ENCODE data around the gene TMEM132A. TPM values are rescaled to one million over a fixed set of nuclear protein-coding genes. Genes with fewer than 3 reads are reported as not detected.
A peak's percentile ranks its signal among the peaks of the same experiment; 100 is the strongest.

The TMEM132A gene
- total RNA-seq, 2 donors from 2014 or later = 0.71 to 1.4 TPM

DNA sequence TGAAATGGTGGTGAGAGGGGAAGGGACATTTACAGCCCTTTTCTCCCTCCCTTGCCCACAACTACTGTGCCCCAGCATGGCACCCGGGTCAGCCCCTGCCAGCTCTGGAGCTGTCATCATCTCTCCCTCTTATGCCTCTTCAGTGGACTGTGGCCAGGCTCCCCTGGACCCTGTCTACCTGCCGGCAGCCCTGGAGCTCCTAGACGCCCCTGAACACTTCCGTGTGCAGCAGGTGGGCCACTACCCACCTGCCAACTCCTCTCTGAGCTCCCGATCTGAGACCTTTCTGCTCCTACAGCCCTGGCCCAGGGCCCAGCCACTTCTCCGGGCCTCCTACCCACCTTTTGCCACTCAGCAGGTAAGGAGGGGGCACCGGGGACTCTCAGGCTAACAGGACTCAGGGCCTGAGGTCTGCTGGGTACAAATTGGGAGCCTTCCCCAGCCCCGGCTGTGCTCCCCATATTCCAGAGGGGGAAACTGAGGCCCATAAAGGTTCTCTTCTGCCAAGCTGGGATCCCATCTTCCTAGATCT, 2.9 kb downstream of the TMEM132A start:
- Mint-ChIP-seq H3K9me3 (no peaks in the 10 kb centered on the region), H3K27ac (no peak overlapping the region), H3K36me3 (peaks cover 0 to 13% of the 10 kb centered on the region in 2 donors)
- ATAC-seq (no peak), DNase-seq (ENCODE audit: low spot score in 2 of 2) (no peak)

DNA sequence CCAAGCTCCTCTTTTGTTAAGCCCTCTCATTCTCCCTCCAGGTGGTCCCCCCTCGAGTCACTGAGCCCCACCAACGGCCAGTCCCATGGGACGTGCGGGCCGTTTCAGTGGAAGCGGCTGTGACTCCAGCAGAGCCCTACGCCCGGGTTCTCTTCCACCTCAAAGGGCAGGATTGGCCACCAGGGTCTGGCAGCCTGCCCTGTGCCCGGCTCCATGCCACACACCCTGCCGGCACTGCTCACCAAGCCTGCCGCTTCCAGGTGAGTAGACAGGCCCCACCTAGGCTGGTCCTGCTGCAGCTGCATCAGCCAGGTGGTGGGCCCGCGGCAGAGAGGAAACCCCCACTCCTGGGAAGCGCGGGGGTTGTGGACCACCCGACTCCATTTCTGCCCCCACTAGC, 3.3 kb downstream of the TMEM132A start:
- no peak for DNase-seq (ENCODE audit: low spot score in 2 of 2)
- Mint-ChIP-seq H3K9me3 (no peaks in the 10 kb centered on the region), H3K27ac (peak overlapping the region in 1 of 2 donors; percentile 31), H3K36me3 (peaks cover 0 to 8% of the 10 kb centered on the region in 2 donors)
- no peak for ATAC-seq

DNA sequence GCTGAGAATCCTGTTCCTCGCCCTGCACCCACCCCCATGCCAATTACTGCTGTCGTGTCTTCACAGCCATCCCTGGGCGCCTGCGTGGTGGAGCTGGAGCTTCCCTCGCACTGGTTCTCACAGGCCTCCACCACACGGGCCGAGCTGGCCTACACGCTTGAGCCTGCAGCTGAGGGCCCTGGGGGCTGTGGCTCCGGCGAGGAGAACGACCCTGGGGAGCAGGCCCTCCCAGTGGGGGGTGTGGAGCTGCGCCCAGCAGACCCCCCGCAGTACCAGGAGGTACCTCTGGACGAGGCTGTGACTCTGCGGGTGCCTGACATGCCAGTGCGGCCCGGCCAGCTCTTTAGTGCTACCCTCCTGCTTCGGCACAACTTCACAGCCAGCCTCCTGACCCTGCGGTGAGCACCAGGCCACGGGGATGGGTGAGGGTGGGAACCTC, 4.3 kb downstream of the TMEM132A start:
- H3K9me3 Mint-ChIP-seq = no peaks in the 10 kb centered on the region
- ATAC-seq (no peak), DNase-seq (ENCODE audit: low spot score in 2 of 2) (no peak)
- H3K27ac Mint-ChIP-seq = no peak overlapping the region
- H3K36me3 Mint-ChIP-seq = peaks cover 0 to under 1% of the 10 kb centered on the region in 2 donors

DNA sequence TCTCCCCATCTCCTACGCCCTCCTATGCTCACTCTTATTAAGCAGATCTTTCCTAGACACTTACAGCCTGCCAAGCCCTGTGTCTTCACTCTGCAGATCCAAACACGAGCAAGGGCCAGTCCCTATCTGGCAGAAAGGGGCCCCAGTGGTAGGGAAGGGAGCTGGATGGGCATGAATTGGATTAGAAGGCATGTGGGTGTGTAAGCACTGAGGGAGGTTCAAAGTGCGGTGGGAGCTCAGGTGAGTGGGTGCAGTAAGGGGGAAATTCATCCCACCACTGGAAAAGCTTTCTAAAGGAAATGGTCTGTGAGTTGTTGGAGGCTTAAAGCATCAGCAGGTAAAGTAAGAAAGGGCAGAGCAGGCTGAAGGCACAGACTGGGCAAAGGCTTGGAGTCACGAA, 5.5 kb downstream of the TMEM132A start:
- ATAC-seq (no peak), DNase-seq (ENCODE audit: low spot score in 2 of 2) (no peak)
- Mint-ChIP-seq H3K9me3 (no peaks in the 10 kb centered on the region), H3K27ac (no peak overlapping the region), H3K36me3 (no peaks in the 10 kb centered on the region)

DNA sequence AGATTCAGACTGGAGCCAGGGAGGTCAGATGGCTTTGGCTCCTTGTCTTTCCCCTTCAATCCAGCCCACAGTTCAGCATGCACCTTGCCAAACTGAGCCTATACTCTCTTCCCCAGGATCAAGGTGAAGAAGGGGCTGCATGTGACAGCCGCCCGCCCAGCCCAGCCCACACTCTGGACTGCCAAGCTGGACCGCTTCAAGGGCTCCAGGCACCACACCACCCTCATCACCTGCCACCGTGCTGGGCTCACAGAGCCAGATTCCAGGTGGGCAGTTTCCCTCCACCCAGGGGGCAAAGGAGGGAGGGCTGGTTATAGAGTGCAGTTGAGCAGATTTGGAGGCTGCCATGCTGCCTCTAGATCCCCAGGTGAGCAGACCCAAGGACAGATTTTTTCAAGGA, 6.1 kb downstream of the TMEM132A start:
- Mint-ChIP-seq H3K27ac (no peak overlapping the region), H3K36me3 (no peaks in the 10 kb centered on the region), H3K9me3 (no peaks in the 10 kb centered on the region)
- no peak for ATAC-seq
- no peak for DNase-seq (ENCODE audit: low spot score in 2 of 2)

DNA sequence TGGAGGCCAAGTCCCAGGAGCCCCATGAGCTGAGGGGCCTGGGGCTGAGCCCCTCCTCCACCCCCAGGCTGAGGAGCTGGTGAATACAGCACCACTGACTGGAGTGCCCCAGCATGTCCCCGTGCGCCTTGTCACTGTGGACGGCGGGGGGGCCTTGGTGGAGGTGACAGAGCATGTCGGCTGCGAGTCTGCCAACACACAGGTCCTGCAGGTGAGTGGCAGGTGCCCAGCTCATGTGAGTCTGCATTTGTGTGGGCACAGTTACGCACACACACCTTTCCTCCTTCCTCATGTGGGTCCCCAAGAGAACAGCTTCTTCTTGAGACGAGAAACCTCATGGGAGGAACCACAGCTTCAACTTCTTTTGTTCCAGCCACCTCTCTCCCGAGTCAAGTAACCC, 7.7 kb downstream of the TMEM132A start:
- Mint-ChIP-seq H3K36me3 (no peaks in the 10 kb centered on the region), H3K9me3 (no peaks in the 10 kb centered on the region), H3K27ac (no peak overlapping the region)
- ATAC-seq = no peak
- no peak for DNase-seq (ENCODE audit: low spot score in 2 of 2)

DNA sequence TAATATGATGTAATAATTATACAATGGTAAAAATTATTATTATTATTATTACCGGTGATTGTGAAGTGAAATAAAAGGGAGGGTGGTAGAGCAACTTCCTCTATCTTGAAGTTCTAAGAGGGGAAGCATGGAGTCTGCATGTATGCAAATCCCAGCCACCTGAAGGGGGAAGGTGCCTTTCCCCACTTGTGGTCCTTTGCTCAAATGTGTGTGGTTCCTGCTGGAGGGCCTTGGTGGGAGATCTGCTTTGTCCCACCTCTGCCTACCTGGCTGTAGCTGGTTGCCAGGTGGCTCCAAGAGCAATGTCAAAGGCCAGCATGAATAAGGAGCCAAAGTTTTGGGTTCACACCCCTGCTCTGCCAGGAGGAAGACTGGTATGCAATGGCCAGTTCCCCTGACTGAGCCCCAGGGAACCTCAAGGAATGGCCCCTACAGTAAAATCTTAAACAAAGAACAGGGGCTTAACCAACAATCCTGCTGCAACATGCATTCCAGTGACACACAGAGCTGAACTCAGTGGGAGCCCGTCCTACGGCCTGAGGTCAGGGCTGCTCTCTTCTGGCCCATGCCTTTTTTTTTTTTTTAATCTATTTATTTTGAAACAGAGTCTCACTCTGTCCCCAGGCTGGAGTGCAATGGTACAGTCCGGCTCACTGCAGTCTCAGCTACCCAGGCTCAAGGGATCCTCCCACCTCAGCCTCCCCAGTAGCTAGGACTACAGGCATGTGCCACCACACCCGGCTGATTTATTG, 8.5 kb downstream of the TMEM132A start:
- Mint-ChIP-seq H3K9me3 (no peaks in the 10 kb centered on the region), H3K36me3 (no peaks in the 10 kb centered on the region), H3K27ac (no peak overlapping the region)
- ATAC-seq (no peak), DNase-seq (ENCODE audit: low spot score in 2 of 2) (no peak)

DNA sequence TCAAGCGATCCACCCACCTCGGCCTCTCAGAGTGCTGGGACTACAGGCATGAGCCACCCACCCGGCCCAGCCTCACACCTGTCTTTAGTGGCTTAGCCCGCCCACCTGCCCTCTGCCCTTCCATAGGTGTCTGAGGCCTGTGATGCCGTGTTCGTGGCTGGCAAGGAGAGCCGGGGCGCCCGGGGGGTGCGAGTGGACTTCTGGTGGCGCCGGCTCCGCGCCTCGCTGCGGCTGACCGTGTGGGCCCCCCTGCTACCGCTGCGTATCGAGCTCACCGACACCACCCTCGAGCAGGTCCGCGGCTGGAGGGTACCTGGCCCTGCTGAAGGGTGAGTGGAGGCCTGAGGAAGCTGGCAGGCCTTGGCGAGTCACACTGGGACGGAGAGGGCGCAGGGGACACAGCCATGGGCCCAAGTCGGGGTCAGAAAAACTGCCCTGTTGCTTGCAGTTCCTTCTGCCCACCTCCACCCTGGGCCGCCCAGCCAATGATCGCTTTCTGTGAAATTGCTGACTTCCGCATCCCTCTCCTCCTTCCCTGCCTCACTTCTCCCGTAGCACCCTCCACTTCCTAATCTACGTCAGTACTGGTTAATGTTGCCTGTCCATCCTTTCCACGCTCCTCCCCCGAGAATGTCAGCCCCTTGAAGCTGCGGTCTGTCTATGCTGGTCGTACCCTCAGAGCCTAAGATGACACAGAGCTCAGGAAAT, 9.3 kb downstream of the TMEM132A start:
- Mint-ChIP-seq H3K27ac (no peak overlapping the region), H3K36me3 (no peaks in the 10 kb centered on the region), H3K9me3 (no peaks in the 10 kb centered on the region)
- DNase-seq (ENCODE audit: low spot score in 2 of 2) (no peak), ATAC-seq (no peak)

DNA sequence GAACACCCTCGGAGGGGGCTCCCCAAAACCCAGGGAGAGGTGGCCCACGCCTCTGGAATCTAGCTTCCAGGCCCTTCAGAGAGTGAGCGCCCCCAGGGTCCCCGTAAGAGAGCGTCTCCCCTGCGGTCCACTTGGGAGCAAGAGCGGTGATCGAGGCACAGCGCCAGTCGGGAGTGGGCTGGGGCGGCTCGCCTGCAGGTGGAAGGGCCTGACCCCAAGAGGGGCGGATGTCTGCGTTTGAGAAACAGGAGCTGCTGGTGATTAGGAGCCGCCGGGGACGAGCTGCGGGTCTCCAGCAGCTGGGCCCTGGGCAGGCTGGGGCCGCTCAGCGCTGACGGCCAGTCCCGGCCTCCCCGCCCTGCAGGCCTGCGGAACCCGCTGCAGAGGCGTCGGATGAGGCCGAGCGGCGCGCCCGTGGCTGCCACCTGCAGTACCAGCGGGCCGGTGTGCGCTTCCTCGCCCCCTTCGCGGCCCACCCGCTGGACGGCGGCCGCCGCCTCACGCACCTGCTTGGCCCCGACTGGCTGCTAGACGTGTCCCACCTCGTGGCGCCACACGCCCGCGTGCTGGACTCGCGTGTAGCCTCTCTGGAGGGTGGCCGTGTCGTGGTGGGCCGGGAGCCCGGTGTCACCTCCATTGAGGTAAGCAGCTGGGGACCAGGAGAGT, 10.0 kb downstream of the TMEM132A start:
- Mint-ChIP-seq H3K27ac (no peak overlapping the region), H3K36me3 (no peaks in the 10 kb centered on the region), H3K9me3 (no peaks in the 10 kb centered on the region)
- DNase-seq (ENCODE audit: low spot score in 2 of 2) (no peak), ATAC-seq (no peak)

DNA sequence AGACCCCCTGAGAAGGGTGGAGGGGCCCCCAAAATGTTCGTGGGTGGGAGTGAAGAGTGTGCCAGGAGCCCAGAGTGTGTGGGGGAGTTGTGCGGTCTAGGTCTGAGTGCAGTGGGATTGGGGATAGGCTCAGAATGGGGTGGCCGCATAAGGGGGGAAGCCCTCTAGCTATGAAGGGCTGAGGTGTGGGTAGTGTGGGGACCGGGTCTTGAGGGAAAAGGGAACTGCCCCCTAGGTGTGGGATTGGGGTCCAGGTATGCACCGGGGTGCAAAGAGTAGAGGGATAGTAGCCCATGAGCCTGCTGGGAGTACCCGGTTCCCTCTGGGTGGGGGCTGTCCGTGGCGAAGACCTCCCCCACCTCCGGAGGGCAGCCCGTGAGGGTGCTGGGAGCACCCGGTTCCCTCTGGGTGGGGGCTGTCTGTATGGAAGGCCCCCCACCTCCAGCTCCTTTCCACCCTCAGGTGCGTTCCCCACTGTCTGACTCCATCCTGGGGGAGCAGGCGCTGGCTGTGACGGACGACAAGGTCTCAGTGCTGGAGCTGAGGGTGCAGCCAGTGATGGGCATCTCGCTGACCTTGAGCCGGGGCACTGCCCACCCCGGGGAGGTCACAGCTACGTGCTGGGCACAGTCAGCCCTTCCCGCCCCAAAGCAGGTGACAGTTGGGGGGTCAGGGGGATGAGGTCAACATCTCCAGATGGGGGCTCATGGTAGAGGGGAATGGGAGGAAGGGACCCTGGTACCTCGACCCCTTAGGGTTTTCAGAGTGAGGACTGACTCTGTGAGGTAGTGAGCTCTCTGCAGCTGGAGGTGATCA, 10.7 kb downstream of the TMEM132A start:
- Mint-ChIP-seq H3K27ac (peak overlapping the region in 1 of 2 donors; percentile 55), H3K36me3 (no peaks in the 10 kb centered on the region), H3K9me3 (no peaks in the 10 kb centered on the region)
- ATAC-seq = no peak
- no peak for DNase-seq (ENCODE audit: low spot score in 2 of 2)

DNA sequence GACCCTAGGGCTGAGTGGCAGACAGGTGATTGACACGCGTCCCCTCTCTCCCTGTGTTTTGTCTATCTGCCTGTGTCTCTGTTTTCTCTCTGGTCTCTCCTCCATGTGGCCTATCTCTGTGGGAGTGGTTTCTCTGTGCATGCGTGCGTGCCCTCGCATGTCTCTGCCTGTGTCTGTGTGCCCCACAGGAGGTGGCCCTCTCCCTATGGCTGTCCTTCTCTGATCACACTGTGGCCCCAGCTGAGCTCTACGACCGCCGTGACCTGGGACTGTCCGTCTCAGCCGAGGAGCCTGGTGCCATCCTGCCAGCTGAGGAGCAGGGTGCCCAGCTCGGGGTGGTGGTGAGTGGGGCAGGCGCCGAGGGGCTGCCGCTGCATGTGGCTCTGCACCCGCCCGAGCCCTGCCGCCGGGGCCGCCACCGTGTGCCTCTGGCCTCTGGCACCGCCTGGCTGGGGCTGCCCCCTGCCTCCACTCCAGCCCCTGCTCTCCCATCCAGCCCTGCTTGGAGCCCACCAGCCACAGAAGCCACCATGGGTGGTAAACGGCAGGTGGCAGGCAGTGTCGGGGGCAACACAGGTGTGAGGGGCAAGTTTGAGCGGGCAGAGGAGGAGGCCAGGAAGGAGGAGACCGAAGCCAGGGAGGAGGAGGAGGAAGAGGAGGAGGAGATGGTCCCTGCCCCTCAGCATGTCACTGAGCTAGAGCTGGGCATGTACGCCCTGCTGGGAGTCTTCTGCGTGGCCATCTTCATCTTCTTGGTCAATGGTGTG, 11.6 kb downstream of the TMEM132A start:
- H3K36me3 Mint-ChIP-seq = no peaks in the 10 kb centered on the region
- ATAC-seq (no peak), DNase-seq (ENCODE audit: low spot score in 2 of 2) (no peak)
- H3K27ac Mint-ChIP-seq = no peak overlapping the region
- H3K9me3 Mint-ChIP-seq = no peaks in the 10 kb centered on the region

DNA sequence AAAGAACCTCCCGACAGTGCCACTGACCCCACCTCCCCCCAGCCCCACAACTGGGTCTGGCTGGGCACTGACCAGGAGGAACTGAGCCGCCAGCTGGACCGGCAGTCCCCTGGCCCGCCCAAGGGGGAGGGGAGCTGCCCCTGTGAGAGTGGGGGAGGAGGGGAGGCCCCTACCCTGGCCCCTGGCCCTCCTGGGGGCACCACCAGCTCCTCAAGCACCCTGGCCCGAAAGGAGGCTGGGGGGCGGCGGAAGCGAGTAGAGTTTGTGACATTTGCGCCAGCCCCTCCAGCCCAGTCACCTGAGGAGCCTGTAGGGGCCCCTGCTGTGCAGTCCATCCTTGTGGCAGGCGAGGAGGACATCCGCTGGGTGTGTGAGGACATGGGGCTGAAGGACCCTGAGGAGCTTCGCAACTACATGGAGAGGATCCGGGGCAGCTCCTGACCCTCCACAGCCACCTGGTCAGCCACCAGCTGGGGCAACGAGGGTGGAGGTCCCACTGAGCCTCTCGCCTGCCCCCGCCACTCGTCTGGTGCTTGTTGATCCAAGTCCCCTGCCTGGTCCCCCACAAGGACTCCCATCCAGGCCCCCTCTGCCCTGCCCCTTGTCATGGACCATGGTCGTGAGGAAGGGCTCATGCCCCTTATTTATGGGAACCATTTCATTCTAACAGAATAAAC, 12.3 kb downstream of the TMEM132A start:
- H3K36me3 Mint-ChIP-seq = peaks cover 0 to 4% of the 10 kb centered on the region in 2 donors
- peak overlapping the region in 1 of 2 donors; percentile 72 for H3K27ac Mint-ChIP-seq
- no peaks in the 10 kb centered on the region for H3K9me3 Mint-ChIP-seq
- DNase-seq (ENCODE audit: low spot score in 2 of 2) = no peak
- ATAC-seq = no peak

DNA sequence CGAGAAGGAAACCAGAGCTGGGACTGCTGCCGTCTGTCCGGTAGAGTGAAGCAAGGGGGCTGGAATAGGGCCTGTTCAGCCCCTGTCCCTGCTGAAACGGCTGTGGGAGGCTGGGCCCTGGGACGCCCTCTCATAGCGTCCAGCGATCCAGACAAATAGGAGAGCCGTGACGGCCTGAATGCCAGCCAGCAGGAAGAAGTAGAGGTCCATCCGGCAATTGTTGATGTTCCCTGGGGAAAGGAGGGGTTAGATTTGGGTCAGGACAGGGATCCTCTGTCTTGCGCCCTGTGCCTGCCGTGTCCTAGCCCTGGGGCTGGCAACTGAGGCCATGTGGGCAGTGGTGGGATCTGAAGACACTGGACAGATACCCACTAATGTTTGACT, 12.9 kb downstream of the TMEM132A start:
- Mint-ChIP-seq H3K9me3 (no peaks in the 10 kb centered on the region), H3K27ac (peak overlapping the region in 1 of 2 donors; percentile 72), H3K36me3 (peaks cover 0 to 4% of the 10 kb centered on the region in 2 donors)
- DNase-seq (ENCODE audit: low spot score in 2 of 2) = no peak
- no peak for ATAC-seq

DNA sequence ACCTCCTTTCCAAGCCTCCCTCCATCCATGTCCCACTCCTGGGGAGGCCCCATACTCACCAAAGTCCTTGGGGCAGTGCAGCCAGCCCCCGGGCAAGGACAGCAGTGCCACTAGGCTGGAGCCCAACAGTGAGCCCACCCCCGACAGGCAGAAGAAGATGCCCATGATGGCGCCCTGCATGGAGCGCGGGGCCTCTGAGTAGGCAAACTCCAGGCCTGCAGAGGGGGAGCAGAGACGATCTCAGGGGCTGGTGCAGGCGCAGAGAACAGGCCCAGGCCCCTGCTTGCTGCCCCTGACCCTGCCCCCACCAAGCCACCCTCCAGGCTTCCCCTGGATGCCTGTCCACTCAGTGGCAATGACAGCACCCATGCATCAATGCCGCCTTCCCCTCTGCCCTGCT, 13.6 kb downstream of the TMEM132A start:
- Mint-ChIP-seq H3K27ac (peak overlapping the region in 1 of 2 donors; percentile 58), H3K9me3 (no peaks in the 10 kb centered on the region), H3K36me3 (peaks cover 0 to 4% of the 10 kb centered on the region in 2 donors)
- DNase-seq (ENCODE audit: low spot score in 2 of 2) (no peak), ATAC-seq (no peak)

DNA sequence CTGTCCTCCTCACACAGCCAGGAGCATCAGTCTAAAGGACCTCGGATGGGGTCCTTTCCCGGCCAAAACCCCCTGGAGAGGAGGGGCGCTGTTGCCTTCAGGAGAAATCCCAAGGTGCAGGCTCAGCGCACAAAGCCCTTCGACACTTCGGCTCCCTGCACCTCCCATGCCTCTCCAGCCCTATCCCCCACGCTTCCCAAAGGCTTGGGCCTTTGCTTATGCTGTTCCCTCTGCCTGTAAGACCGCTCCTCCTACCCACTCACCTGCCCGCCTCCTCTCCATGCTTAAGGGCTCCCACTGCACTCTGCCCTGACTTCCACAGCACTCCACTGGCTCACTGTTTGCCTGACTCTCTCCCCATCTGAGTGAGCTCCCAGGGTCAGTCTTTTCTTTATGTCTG, 14.2 kb downstream of the TMEM132A start:
- H3K27ac Mint-ChIP-seq = peak overlapping the region in 1 of 2 donors; percentile 46
- ATAC-seq = no peak
- DNase-seq (ENCODE audit: low spot score in 2 of 2) = no peak
- H3K36me3 Mint-ChIP-seq = peaks cover 0 to 4% of the 10 kb centered on the region in 2 donors
- no peaks in the 10 kb centered on the region for H3K9me3 Mint-ChIP-seq
